Nephron progenitor cell (in vitro differentiated cells): ENCODE results near the gene HNRNPH1.
A peak's percentile ranks its signal among the peaks of the same experiment; 100 is the strongest.

Experiments
- DNase-seq: peaks from one replicate; pipeline ENCODE4 v3.0.0; 2021
- H3K27ac Mint-ChIP-seq: 2 replicates; pipeline ENCODE4 v1.8.0; 2021; ENCODE audit warnings: mild to moderate bottlenecking, moderate library complexity, mixed read lengths
- H3K27me3 Mint-ChIP-seq: 2 replicates; pipeline ENCODE4 v1.8.0; 2021; ENCODE audit warnings: mild to moderate bottlenecking, low read depth, mixed read lengths; ENCODE audit not compliant: poor library complexity
- H3K36me3 Mint-ChIP-seq: 2 replicates; pipeline ENCODE4 v1.8.0; 2021; ENCODE audit warnings: low read depth, mixed read lengths
- H3K4me1 Mint-ChIP-seq: 2 replicates; pipeline ENCODE4 v1.8.0; 2021; ENCODE audit warnings: mixed read lengths
- H3K4me3 Mint-ChIP-seq: 2 replicates; pipeline ENCODE4 v1.8.0; 2021; ENCODE audit warnings: mild to moderate bottlenecking, moderate library complexity, mixed read lengths
- H3K9me3 Mint-ChIP-seq: 2 replicates; pipeline ENCODE4 v1.8.0; 2021; ENCODE audit warnings: mild to moderate bottlenecking, moderate library complexity, mixed read lengths
- TF ChIP-seq, protein P1 (sequence below): fragments of 200-600 bp; sonication (generic); IDR thresholded peaks from 2 replicates; pipeline ENCODE4 v1.5.0; 2021; ENCODE audit warnings: antibody characterized with exemption

Gene HNRNPH1

GRCh38 chr5:179623906-179624741 lies 653 bp upstream of the HNRNPH1 start:
- Mint-ChIP-seq H3K27ac (peak overlapping the region; percentile 100), H3K4me3 (peak overlapping the region; percentile 99), H3K27me3 (peaks cover 6% of the 10 kb centered on the region), H3K4me1 (peaks cover 45% of the 10 kb centered on the region), H3K36me3 (peaks cover 42% of the 10 kb centered on the region), H3K9me3 (no peaks in the 10 kb centered on the region)
- TF ChIP-seq, protein P1, sequence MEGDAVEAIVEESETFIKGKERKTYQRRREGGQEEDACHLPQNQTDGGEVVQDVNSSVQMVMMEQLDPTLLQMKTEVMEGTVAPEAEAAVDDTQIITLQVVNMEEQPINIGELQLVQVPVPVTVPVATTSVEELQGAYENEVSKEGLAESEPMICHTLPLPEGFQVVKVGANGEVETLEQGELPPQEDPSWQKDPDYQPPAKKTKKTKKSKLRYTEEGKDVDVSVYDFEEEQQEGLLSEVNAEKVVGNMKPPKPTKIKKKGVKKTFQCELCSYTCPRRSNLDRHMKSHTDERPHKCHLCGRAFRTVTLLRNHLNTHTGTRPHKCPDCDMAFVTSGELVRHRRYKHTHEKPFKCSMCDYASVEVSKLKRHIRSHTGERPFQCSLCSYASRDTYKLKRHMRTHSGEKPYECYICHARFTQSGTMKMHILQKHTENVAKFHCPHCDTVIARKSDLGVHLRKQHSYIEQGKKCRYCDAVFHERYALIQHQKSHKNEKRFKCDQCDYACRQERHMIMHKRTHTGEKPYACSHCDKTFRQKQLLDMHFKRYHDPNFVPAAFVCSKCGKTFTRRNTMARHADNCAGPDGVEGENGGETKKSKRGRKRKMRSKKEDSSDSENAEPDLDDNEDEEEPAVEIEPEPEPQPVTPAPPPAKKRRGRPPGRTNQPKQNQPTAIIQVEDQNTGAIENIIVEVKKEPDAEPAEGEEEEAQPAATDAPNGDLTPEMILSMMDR: no peak
- DNase-seq: no peak

- no peak for DNase-seq
- H3K9me3 Mint-ChIP-seq: no peaks in the 10 kb centered on the region
- TF ChIP-seq, protein P1: no peak
- peaks cover 4% of the 10 kb centered on the region for H3K27me3 Mint-ChIP-seq
- H3K4me1 Mint-ChIP-seq: peaks cover 65% of the 10 kb centered on the region
- H3K4me3 Mint-ChIP-seq: peak overlapping the region; percentile 99
- peak overlapping the region; percentile 93 for H3K27ac Mint-ChIP-seq
- H3K36me3 Mint-ChIP-seq: peaks cover 58% of the 10 kb centered on the region
Observed at GRCh38 chr5:179621551-179622214, 1.8 kb downstream of the HNRNPH1 start.

- H3K27me3 Mint-ChIP-seq: peaks cover 4% of the 10 kb centered on the region
- peak overlapping the region; percentile 99 for H3K4me3 Mint-ChIP-seq
- no peak for DNase-seq
- peaks cover 66% of the 10 kb centered on the region for H3K36me3 Mint-ChIP-seq
- peaks cover 73% of the 10 kb centered on the region for H3K4me1 Mint-ChIP-seq
- TF ChIP-seq, protein P1: no peak
- peak overlapping the region; percentile 93 for H3K27ac Mint-ChIP-seq
- no peaks in the 10 kb centered on the region for H3K9me3 Mint-ChIP-seq
Observed at GRCh38 chr5:179620703-179621350, 2.6 kb downstream of the HNRNPH1 start.

GRCh38 chr5:179620293-179620692 lies 3.2 kb downstream of the HNRNPH1 start:
- H3K4me1 Mint-ChIP-seq: peaks cover 77% of the 10 kb centered on the region
- DNase-seq: no peak
- peaks cover 4% of the 10 kb centered on the region for H3K27me3 Mint-ChIP-seq
- TF ChIP-seq, protein P1: no peak
- H3K36me3 Mint-ChIP-seq: peaks cover 71% of the 10 kb centered on the region
- H3K9me3 Mint-ChIP-seq: no peaks in the 10 kb centered on the region
- peak overlapping the region; percentile 40 for H3K27ac Mint-ChIP-seq
- H3K4me3 Mint-ChIP-seq: peak overlapping the region; percentile 99

- no peaks in the 10 kb centered on the region for H3K9me3 Mint-ChIP-seq
- H3K36me3 Mint-ChIP-seq: peaks cover 77% of the 10 kb centered on the region
- DNase-seq: no peak
- peaks cover 4% of the 10 kb centered on the region for H3K27me3 Mint-ChIP-seq
- peaks cover 75% of the 10 kb centered on the region for H3K4me1 Mint-ChIP-seq
- no peak overlapping the region for H3K27ac Mint-ChIP-seq
- TF ChIP-seq, protein P1: no peak
- peak overlapping the region; percentile 99 for H3K4me3 Mint-ChIP-seq
Observed at GRCh38 chr5:179619776-179620175, 3.7 kb downstream of the HNRNPH1 start.
